LoVo (cell line): ENCODE results near the gene SH3RF2.

Source experiments
- DNase-seq: peaks from one replicate; pipeline ENCODE4 v3.0.0-alpha.2; 2016; ENCODE audit warnings: low spot score

The SH3RF2 gene

DNA sequence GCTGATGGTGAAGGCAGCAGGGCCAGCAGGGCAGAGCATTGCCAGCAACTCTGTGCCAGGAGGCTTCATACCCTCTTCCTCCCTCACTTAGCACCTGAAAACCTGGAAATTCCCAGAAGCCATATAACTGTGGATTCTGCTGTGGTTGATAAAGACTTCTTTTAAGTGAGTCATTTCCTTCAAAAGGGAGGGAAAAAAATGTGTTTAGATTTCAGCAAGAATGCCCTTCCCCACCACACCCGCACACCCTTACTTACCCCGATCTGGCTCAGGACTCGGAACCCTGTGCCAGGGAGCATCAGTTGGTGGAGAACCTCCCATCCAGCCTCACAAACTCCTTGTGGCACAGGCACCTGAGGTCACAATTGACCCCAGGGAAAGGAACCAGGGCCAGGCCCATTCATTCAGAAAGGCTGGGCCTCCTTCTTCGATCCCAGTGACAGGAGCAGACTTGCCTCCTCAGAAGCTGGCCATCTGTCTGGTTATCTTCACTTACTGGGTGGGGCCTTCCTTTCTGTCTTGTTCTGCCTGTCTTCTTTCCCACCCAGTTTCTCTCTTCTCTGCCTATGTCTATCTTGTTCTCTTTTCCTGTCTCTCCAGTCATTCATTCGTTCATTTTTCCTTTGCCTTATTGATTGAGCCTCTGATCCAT is 106.4 kb downstream of the SH3RF2 start:
- DNase-seq: peak; percentile 92

DNA sequence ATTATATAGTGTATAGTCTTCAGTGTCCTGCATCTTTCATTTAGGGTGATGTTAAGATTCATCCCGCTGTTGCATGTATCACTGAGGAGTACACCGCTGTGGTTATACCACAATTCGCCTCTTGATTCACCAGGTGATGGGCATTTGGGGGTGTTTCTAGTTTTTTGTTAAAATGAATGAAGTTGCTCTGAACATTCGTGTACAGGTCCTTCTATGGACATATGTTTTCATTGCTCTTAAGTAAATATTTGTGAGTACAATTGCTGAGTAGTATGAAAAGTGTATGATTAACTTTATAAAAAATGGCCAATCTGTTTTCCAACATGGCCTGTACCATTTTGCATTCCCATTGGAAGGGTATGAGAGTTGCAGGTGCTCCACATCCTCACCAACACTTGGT is 107.3 kb downstream of the SH3RF2 start:
- no peak for DNase-seq

DNA sequence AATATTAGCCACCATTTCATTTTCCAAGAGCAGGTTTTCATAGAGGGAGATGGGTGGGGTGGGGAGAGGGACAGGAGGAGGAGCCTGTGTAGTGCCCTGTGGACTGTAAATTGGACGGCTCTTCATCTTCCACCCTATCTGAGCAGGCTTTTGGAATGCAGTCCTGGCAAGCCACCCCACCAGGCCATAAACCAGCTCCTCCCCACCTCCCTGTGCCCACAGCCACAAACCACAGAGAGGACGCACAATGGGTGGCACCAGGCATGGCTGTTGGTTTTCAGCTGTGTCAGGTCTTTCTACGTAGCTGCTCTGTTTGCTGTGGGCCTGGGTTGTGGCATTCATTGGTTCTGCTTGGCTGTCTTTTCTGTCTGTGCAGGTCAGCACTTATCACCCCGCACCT is 111.0 kb downstream of the SH3RF2 start:
- peak; percentile 91 for DNase-seq

DNA sequence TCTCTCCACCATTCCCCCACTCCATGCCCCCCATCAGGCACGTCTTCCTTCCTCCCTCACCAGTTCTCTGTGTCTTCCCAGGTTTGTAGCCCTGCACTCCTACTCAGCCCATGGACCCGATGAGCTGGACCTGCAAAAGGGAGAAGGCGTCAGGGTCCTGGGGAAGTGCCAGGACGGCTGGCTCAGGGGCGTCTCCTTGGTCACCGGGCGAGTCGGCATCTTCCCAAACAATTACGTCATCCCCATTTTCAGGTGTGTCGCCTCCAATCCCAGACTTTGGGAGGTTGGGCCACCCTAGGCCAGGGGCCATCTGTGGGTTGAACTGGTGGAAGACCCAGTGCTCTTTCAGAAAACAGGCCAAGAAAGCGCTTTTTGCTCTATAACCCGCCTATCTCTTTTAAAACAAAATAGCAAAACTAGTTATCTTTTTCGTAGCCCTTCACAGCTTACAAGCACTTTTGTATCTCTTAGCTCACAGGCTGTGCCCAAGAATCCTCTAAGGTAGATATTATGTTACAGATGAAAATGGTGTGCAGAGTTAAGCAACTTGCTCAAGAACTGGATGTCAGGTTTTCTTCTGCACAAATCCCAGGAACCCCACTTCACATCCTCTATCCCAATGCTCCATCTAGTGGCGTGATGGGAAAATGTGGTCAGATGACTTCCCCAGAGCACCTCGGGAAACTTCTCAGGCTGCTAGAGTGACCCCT is 112.8 kb downstream of the SH3RF2 start:
- DNase-seq: peak; percentile 74

DNA sequence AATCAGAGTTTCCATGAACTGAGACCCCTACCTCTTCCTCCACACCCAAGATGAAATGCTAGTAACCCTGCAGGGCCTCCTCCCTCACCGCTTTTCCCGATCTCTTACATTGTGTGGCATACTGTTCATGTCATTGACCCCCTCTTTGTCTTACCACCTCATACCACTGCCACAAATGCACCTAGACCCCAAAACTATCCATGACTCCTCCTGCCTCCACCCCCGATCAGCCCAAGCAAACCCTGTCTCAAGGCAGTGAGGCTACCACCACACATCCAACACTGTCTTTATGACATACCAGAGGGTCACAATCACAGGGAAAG is 113.3 kb downstream of the SH3RF2 start:
- DNase-seq: no peak

DNA sequence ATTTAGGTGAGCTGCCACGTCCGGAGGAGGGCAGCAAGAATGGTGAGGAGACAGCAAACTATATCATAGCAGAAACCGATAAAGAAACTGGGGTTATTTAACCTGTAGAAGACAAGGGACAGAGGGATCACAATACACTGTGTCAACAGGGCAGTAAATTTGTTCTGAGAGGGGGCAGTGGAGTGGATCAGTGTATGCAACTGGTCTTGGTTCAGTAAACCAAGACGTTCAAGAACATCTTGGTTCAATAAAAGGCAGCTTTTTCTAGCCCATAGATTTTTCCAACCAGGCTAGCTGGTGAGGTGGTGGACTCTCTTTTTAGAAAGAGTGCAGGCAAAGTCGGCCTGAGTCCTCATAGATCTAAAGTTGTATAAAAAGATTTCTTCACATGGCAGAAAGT is 113.7 kb downstream of the SH3RF2 start:
- no peak for DNase-seq

DNA sequence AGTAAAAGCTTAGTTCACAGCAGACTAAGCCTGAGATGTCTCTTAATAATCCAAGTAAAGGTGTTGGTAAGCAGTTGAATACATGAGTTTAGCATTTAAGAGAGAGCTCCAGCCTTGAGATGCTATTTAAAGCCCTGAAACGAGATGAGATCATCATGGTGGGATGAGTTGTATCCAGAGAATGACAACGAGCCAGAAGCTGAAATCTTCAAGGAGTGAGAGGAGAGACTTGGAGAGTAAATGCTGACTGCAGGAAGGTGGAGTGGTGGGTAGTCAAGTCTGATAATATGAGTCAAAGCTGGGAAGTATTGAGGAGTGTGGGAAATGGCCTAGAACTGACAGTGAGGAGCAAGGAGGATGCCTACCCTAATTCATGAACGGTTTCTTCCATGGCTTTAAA is 115.3 kb downstream of the SH3RF2 start:
- DNase-seq: no peak

DNA sequence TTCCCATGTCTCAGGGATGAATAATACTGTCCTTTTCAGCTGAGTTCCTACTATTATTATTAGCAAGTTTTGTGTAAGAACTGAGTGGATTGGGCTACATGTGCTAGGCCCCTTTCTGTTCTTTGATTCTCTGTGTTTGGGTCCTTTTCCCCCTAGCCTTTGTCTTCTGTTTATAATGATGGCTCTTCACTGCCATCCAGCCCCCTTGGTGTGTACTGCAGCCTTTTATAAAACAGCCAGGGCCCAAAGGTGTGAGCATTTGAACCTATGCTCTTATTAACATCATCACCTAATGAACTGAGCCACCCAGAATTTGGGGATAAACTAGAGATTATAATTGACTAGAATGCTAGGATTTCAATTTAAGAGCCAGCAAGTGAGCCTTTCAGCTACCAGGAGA is 116.4 kb downstream of the SH3RF2 start:
- no peak for DNase-seq

DNA sequence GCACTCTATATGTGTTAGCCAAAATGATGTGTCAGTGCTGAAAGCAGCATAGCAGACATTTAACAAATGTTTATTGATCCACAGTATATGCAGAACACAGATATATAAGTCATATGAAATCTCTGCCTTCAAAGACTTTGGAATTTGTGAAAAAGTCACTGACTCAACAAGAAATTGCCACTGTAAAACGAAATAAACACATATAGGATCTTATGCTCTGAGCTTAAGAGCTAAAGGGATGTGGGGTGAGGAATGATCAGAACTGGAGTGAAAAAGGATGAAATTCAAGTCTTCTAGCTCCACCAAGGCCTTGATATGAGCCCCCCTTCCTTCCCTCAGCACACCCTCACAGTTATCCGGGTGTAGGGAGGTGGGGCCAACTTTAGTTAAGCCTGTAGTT is 119.1 kb downstream of the SH3RF2 start:
- DNase-seq: no peak

DNA sequence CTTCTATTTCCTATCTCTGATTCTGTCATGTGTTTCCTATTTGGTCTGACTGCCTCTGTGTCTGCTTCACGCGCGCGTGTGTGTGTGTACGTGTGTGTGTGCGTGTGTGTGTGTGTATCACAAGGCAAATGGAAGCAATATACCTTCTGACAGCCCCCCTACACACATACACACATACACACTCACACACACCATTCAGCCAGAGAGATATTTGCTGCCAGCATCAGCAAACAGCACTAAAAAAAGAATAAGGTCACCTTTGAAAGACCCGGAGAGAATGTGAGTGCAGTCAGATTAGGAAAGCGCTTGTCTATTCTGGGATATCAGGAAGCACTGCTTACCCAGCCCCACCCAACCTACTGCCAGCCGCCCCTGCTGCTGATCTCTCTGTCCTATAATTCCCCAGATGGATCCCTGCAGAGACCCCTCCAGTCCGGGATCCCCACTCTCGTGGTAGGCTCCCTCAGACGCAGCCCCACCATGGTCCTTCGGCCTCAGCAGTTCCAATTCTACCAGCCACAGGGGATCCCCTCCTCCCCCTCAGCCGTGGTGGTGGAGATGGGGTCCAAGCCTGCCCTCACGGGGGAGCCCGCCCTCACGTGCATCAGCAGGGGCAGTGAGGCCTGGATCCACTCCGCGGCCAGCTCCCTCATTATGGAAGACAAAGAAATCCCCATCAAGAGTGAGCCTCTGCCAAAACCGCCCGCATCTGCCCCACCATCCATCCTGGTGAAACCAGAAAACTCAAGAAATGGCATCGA is 123.3 kb downstream of the SH3RF2 start:
- DNase-seq: no peak

DNA sequence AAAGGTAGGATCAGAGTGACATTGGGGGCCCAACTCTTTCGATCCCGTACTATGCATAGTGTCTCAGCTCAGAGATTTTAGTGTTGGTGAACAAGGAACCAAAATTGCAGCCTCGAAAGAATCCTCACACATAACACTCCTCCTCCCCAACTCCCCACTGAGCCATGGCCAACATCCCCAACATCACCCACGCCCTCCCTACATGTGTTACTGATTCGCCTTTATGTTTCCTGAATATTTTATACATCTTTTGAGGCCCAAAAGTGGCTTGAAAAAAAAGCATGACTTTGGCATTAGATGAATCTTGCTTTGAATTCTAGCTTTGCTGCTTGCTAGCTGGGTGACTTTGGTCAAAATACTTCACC is 123.8 kb downstream of the SH3RF2 start:
- no peak for DNase-seq

DNA sequence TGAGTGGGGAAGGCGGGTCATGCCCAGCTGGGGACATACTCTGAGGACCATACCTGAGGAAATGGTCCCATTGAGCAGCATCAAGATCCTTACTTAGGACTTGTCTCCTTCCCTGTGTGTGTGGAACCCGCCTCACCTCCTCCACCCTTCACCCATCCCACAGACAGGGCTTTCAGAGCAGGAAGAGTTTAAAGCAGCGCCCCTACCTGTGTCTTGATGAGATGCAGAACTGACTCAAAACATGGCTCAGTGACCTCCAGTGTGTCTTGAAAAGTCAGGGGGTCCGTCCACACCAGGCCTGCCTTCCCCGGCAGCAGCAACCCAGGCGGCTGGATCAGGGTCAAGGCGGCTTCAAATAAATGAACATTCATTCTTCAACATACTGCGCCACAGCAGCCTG is 130.6 kb downstream of the SH3RF2 start:
- DNase-seq: no peak

DNA sequence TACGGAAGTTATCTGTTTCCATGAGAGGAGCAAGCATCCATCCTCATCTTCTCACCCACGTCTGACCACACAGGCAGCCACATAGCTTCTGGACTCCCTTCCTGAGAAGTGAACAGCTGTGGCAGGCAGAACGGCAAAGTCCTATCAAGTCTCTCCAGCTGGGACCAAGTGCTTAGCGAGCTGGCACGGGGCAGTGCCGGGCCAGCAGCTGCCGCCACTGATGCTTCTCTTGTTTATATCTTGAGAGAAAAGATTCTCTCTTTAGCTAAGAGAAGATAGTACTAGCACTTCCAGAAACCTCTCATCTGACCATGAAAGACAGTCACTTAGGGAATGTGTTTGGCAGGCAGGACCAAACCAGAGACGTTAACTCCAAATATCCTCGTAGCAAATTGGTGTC is 131.8 kb downstream of the SH3RF2 start:
- DNase-seq: no peak

DNA sequence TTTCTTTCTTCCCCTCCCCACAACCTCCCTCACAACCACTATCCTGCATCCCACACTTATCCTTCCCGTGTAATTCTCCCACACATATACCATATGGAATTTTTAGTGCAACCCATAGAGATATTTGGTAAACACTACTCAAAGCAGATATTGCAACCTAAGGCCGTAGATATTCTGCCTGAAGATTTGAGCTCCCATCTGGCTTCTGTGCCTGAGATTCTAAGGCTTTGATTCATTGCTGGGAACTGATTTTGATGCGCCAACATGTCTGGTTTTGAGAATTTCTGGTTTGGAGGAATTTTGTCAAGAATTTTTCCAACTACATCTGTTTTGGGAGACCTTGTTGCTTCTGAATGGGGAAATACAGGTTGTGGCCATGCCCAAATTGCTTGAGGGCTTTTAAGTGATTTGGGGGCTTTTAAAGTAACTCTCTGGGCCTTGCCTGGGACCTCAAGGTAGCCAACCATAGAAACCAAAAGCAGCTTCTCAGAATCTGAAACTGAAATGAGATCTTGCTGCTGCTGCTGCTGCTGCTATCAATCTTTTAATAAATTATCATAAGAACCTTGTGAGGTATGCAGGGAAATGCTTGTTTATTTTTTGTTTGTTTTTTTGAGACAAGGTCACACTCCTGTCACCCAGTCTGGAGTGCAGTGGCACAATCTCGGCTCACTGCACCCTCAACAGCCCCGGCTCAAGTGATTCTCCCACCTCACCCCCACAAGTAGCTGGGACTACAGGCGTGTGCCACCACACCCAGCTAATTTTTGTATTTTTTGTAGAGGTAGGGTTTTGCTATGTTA is 132.8 kb downstream of the SH3RF2 start:
- DNase-seq: no peak

DNA sequence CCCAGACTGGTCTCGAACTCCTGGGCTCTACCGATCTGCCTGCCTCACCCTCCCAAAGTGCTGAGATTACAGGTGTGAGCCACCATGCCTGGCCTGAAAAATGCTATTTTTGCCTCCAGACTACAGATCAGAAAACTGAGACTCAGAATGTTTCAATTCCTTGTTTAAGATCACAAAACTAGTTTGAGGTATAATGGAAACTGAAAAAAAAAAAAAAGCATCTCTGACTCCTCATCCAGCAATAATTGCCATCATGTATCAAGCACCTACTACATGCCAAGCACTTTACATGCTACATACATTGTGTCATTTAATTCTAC is 133.4 kb downstream of the SH3RF2 start:
- DNase-seq: no peak

DNA sequence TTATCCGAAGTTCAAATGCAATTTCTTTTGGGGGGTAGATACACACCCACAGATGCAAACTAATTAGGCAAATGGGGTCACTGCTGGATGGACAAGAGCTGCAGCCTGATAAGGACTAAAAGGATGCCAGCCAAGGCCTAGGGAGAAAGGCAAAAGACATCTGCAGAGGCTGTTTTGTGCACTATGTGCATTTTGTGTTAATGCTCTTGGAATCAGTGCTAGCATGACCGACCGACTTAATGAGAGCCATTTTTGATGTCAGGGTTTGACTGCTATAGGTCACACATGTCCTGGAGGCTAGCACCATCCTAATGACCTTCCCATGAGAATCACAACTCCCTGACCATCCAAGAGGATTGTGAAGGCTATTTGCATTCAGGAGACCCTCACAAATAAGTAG is 134.4 kb downstream of the SH3RF2 start:
- no peak for DNase-seq

DNA sequence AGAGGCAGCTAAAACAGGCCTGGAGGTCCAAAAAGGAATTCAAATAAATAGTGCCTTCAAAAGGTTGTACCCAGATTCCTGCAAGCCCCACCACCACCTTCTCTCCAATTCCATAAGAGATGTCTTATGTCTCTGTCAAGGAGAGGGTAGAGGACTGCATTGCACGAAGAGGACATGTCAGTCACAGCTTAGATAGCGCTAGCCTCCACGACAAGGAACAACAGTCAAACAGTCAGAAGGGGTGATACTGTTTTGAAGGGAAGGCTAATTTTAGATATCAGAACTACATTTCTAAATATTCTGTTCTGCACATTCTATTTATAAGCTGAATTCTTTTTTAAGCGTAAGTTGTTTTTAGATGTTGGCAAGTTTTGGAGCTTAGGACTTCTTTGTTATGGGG is 134.8 kb downstream of the SH3RF2 start:
- no peak for DNase-seq

DNA sequence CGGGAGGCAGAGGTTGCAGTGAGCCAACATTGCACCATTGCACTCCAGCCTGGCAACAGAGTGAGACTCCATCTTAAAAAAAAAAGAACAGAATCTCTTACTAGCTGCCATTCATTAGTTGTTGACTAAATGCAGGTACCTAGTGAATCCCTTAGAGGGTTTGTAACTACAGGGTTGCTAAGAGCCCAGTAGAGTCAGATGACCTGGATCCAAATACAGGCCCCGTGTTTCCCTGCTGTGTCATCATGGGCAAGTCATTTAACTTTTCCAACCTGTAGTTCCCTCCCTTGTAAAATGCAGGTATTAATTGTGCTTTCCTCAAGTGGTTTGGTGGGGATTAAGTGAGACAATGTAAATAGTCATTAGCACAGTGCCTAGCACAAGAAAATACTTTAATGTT is 136.2 kb downstream of the SH3RF2 start:
- DNase-seq: no peak

DNA sequence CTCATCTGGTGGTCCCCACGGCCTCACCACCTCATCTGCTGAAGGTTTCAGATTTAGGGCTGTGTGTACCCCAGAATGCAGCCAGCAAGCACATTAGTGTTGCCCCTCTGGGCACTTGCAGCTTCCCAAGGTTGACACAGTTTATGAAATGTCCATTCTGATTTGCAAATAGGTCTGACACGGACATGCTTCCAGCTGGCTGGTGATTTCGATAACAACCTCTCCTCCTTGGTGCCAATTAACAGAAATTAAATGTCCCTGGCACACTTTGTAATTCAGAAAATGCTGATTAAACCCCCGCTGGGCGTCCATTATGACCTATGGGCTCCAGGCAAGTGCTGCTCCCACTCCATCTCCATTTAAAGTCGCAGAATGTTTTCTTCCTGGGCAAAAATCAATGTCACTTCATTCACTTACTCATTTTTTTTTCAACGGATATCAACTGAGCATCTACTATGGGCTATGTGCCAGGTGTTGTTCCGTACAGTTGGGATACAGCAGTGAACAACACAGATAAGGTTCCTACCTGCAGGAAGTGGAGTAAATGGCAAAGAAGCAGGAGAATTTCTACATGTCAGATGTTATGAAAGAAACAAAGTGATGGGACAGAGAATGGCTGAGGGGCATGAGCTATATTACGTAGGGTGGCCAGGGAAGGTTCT is 137.0 kb downstream of the SH3RF2 start:
- DNase-seq: no peak

DNA sequence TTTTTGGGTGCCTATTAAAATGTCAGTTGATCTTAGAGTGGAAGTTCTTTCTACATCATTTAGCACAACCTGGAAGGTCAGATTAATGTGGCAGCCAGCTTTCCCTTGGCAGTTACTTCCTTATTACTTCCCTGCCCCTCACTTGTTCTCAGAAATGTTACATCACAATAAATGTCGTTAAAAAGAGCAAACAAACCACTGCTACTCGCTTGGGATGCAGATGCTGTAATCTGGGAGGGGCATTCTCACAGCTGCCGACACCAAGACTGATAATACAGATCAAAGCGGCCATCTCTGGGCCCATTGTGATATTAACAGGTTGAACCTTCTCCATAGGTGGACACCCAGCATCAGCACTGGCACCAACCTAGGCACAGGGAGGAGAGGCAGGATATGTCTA is 139.7 kb downstream of the SH3RF2 start:
- DNase-seq: no peak

DNA sequence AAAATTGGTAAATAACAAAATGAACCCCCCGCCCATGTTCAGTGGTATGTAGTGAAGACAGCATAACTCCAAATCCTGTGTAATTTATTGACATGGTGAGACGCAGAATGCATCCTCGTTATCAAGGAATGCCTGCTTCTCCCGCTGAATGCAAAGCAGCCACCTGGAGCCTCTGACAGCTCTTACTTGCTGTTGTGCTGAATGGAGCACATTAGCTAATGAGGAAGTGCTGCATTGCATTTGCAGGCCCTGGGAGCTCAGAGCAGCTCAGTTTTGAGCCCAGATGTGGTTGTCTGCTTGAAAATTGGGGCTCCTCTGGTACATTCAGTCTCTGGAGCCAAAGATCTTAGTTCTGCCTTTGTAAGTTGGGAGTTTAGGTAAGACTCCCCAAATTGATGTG is 140.1 kb downstream of the SH3RF2 start:
- no peak for DNase-seq

DNA sequence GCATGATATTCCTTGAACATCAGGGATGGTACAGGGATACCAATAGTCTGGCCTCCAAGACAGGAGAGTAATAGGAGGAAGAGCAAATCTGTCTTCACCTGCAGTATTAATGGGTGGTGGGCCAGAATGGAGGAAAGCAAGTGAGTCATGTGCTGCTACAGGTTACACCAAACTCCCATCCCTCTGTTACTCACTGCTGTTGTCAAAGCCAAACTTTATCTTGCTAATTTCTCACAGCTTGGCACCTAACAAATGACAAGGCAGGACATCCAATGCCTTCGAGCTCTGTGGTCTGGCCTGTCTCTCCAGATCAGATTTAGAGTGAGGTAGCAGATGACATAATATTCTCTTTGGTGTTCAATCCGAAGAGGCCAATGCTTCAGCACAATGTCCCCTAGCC is 142.2 kb downstream of the SH3RF2 start:
- no peak for DNase-seq
